ENCODE results near the gene NSD1. TPM values are rescaled to one million over a fixed set of nuclear protein-coding genes. Genes with fewer than 3 reads are reported as not detected.

The NSD1 gene
- total and polyA plus RNA-seq, 2 experiments from 2014 or later: 26.6 to 28.8 TPM

- Histone ChIP-seq H2AFZ (no peak overlapping the region), H4K20me1 (ENCODE audit: insufficient read depth, poor library complexity, severe bottlenecking) (no peaks in the 10 kb centered on the region), H3K4me3 (no peak overlapping the region), H3K9me2 (replicated peaks; ENCODE audit: insufficient read depth) (no peaks in the 10 kb centered on the region), H3K27me3 (no peaks in the 10 kb centered on the region), H3K4me2 (no peak overlapping the region), H3K36me3 (replicated peaks; ENCODE audit: insufficient read depth, low read depth) (no peaks in the 10 kb centered on the region), H3K79me2 (peaks cover 20% of the 10 kb centered on the region), H3K4me1 (ENCODE audit: insufficient read depth) (peaks cover 18% of the 10 kb centered on the region), H3K9me3 (ENCODE audit: low read depth) (no peaks in the 10 kb centered on the region), H3K27ac (no peak overlapping the region)
- no peak for DNase-seq (ENCODE audit: low spot score)
- no peak for TF ChIP-seq EZH2phosphoT487 (IDR thresholded peaks at IDR 0.05; ENCODE audit: low read depth, severe bottlenecking, unreplicated experiment)
- no peak for TF ChIP-seq CTCF (IDR thresholded peaks at IDR 0.05; ENCODE audit: poor library complexity)
- no peak for TF ChIP-seq EZH2 (IDR thresholded peaks at IDR 0.05; ENCODE audit: borderline replicate concordance)
- WGBS (ENCODE audit: low lambda C conversion rate, missing lambda C conversion rate): 95% methylated on average over 15 of the region's 15 CpGs
Observed at GRCh38 chr5:177313561-177314259, 180.1 kb downstream of the NSD1 start.

GRCh38 chr5:177314376-177315342 lies 181.1 kb downstream of the NSD1 start:
- H3K4me1 ChIP-seq (ENCODE audit: insufficient read depth): peaks cover 18% of the 10 kb centered on the region
- no peak overlapping the region for H2AFZ ChIP-seq
- WGBS (ENCODE audit: low lambda C conversion rate, missing lambda C conversion rate): 94% methylated on average over 13 of the region's 18 CpGs
- no peaks in the 10 kb centered on the region for H3K27me3 ChIP-seq
- no peaks in the 10 kb centered on the region for H3K9me3 ChIP-seq (ENCODE audit: low read depth)
- no peak for DNase-seq (ENCODE audit: low spot score)
- no peak overlapping the region for H3K4me2 ChIP-seq
- H3K27ac ChIP-seq: no peak overlapping the region
- peaks cover 12% of the 10 kb centered on the region for H3K79me2 ChIP-seq
- TF ChIP-seq EZH2phosphoT487 (IDR thresholded peaks at IDR 0.05; ENCODE audit: low read depth, severe bottlenecking, unreplicated experiment) (no peak), EZH2 (IDR thresholded peaks at IDR 0.05; ENCODE audit: borderline replicate concordance) (no peak), CTCF (IDR thresholded peaks at IDR 0.05; ENCODE audit: poor library complexity) (no peak)
- no peak overlapping the region for H3K4me3 ChIP-seq
- H3K36me3 ChIP-seq (replicated peaks; ENCODE audit: insufficient read depth, low read depth): no peaks in the 10 kb centered on the region
- no peaks in the 10 kb centered on the region for H3K9me2 ChIP-seq (replicated peaks; ENCODE audit: insufficient read depth)
- H4K20me1 ChIP-seq (ENCODE audit: insufficient read depth, poor library complexity, severe bottlenecking): no peaks in the 10 kb centered on the region

DNA sequence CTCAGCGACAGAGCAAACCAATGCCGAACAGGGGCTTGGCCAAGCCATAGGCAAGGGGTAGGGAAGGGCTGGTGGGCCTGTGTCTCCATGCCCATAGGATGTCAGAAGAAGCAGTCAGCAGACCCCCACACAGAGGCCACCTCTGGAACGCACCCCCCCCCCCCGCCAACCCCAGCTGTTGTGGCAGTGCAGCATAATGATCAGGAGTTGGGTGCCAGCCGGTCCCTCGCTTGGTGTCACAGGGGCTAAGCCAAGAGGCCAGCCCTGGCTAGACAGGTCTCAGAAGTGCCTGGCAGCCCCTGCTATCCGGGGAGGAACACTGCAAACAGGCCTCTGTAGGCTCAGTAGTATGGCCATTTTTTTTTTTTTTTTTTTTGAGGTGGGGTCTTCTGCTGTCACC lies 181.8 kb downstream of the NSD1 start:
- 94% methylated on average over 6 of the region's 7 CpGs for WGBS (ENCODE audit: low lambda C conversion rate, missing lambda C conversion rate)
- peaks cover 6% of the 10 kb centered on the region for H3K79me2 ChIP-seq

More for the DNA sequence above, 181.8 kb downstream of the NSD1 start:
- H3K4me2 ChIP-seq: no peak overlapping the region
- H3K36me3 ChIP-seq (replicated peaks; ENCODE audit: insufficient read depth, low read depth): no peaks in the 10 kb centered on the region
- no peaks in the 10 kb centered on the region for H4K20me1 ChIP-seq (ENCODE audit: insufficient read depth, poor library complexity, severe bottlenecking)
- H3K4me3 ChIP-seq: no peak overlapping the region
- H3K4me1 ChIP-seq (ENCODE audit: insufficient read depth): peaks cover 18% of the 10 kb centered on the region
- no peaks in the 10 kb centered on the region for H3K9me2 ChIP-seq (replicated peaks; ENCODE audit: insufficient read depth)
- no peaks in the 10 kb centered on the region for H3K9me3 ChIP-seq (ENCODE audit: low read depth)
- no peaks in the 10 kb centered on the region for H3K27me3 ChIP-seq
- TF ChIP-seq EZH2phosphoT487 (IDR thresholded peaks at IDR 0.05; ENCODE audit: low read depth, severe bottlenecking, unreplicated experiment) (no peak), CTCF (IDR thresholded peaks at IDR 0.05; ENCODE audit: poor library complexity) (no peak), EZH2 (IDR thresholded peaks at IDR 0.05; ENCODE audit: borderline replicate concordance) (no peak)
- H2AFZ ChIP-seq: no peak overlapping the region
- no peak for DNase-seq (ENCODE audit: low spot score)
- H3K27ac ChIP-seq: no peak overlapping the region
